GM18951 (cell line): Measurements from ENCODE around the gene DNM1.

Source experiments
- POLR2A ChIP-seq: IDR thresholded peaks from 4 replicates; pipeline ENCODE4 v1.6.1; 2011; ENCODE audit warnings: mild to moderate bottlenecking; ENCODE audit not compliant: insufficient read length, insufficient read depth; ENCODE audit errors: extremely low read depth
- in situ Hi-C: fragments of 300-500 bp; cut with MboI; formaldehyde crosslinking; loops from one replicate; pipeline ENCODE4 v1.12.0; 2022; ENCODE audit warnings: low sequenced_read_pairs, mixed read lengths, inconsistent platforms; ENCODE audit not compliant: unreplicated experiment

Gene DNM1

GRCh38 chr9:128280084-128280622 lies 77.0 kb downstream of the DNM1 start:
- in situ Hi-C loops = no loop called here
- TF ChIP-seq POLR2A = no peak

DNA sequence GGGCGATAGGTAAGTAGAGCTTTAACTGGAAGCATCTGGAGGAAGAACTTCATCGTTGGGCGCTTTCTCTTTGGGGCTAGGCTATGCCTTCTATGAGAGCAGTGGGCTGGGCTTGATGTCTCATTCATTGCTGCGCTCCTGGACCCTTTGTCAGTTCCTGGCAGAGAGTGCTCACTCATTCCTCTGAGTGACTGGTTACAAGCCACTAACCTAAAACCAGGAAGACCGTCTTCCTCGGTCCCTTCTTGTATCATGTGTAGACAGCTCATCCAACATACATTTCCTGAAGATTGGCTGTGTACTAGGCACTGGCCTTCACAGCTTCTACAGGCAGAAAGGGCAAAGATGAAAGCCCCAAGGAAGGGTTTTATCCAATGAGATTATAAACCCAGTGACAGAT lies 79.3 kb downstream of the DNM1 start:
- in situ Hi-C loops = no loop called here
- no peak for TF ChIP-seq POLR2A

DNA sequence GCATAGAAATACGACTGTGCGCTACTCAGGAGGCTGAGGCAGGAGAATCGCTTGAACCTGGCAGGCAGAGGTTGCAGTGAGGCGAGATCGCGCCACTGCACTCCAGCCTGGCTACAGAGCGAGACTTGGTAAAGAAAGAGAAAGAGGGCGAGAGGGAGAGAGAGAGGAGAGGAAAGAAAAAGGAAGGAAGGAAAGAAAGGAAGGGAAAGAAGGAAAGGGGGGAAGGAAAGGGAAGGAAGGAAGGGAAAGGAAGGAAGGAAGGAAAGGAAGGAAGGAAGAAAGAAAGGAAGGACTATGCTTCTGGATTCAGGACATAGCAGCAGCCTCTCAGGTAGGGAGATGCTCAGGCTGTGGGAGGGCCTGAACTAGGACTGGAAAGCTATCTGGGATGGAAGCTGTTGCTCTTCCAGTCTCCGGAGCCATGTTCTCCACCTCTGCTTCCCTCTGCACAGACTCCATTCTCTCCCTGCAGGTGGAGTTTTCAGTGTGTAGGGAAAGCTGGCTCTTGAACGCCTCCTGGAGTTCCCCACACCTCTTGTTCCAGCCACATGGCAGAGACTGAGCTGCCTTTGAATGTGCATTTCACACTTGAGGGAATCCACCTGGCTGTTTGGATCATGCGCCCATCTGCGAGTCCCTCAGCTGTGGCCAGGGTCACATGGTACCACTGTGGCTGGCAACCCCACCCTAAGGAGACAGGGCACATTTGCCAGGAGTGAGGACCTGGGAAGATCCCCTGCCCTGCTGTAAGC lies 82.0 kb downstream of the DNM1 start:
- TF ChIP-seq POLR2A = no peak
- in situ Hi-C loops = no loop called here

GRCh38 chr9:128286440-128286839 lies 83.3 kb downstream of the DNM1 start:
- in situ Hi-C loops = no loop called here
- TF ChIP-seq POLR2A = no peak

DNA sequence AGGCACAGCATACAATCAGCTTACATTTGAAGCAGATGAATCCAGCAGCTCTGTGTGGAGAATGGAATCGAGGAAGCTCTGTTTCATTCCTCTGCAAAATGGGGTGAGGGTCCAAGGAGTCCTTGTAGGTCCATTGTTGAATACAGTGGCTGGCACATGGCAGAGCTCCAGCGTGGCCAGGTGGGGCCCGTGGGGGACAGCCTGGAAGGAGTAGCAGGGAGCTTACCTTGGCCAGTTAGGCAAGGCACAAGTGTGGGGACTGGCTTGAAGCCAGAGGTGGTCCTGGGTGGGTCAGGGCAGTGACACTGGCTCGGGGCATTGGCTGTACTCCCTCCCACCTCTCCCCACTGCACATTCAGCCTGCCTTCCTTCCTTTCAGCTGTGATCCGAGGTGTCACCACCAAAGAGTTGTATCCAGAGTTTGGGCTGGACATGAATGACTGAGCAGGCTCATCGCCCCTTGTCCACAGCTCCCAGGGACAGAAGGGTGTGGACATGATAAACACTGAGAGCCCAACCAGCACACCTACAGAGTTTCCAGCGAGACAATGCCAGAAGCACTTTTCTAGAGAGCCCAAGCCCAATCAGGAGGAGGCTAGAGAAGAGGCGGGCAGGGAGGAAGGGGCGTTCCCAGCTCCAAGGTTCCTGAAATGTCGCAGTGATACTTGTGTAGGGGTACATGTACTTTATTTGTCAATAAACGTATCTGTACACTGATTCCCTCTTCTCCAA lies 85.3 kb downstream of the DNM1 start:
- in situ Hi-C loops = no loop called here
- no peak for TF ChIP-seq POLR2A

DNA sequence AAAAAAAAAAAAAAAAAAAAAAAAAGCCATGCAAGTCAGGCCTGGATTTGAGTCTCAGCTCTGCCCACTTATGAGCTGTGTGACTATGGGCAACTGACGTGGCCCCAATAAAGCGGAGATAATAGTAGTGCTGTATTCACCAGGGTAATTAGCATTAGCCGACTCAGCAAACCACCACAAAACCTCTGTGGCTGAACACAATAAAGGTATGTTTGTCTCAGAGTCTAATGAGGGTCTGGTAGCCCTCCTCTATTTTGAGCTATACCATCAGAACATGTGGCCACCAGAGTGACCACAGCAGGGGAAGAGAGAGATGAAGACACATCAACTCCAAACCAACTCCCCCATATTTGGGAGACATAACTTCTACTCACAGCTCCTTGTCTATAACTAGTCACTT lies 88.8 kb downstream of the DNM1 start:
- in situ Hi-C loops = no loop called here
- TF ChIP-seq POLR2A = no peak

- in situ Hi-C loops = no loop called here
These were observed 89.9 kb downstream of the DNM1 start for GRCh38 chr9:128293091-128293490.

DNA sequence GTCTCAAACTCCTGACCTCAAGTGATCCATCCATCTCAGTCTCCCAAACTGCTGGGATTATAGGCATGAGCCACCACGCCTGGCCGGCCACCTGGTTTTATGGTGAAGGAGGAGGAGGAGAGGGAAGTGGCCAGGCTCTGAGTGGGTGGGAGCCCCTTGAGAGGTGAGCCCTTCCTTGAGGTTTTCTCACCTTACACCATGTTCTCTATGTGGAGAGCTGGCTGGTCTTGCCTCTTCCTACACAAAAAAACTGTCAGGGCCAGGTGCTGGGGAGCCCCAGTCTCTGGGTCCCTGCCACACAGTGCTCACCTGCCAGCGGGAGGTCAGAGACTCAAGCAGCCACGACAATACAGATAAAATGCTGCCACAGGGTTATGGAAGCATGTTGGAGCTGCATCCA lies 91.0 kb downstream of the DNM1 start:
- in situ Hi-C loops = no loop called here
- no peak for TF ChIP-seq POLR2A

More at GRCh38 chr9:128293091-128293490, 89.9 kb downstream of the DNM1 start:
- TF ChIP-seq POLR2A = no peak

GRCh38 chr9:128296340-128297220 lies 93.4 kb downstream of the DNM1 start:
- TF ChIP-seq POLR2A = no peak
- in situ Hi-C loops = no loop called here

DNA sequence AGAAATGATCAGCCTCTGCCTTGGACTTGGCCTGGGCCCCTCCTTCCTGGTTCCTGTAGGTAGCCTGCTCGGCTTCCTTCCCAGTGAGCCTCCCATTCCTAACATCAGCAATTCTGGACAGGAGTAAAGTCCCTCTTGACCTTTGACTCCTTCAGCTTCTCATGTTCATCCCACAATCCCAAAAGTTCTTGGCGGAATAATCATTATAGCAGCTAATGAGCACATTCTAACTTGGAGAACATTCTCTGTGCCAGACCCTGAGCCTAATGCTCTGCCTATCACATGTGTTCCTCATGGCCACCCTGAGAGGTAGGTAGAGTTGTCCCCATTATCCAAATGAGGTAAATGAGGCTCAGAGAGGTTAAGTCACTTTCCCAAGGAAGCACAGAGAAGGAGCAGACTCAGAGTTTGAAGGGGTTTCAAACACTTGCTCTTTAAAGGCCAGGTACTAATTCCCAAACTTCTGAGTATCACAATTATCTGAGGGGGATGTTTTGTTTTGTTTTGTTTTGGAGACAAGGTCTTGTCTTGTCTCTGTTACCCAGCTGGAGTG lies 94.1 kb downstream of the DNM1 start:
- TF ChIP-seq POLR2A = no peak
- in situ Hi-C loops = no loop called here

- in situ Hi-C loops = no loop called here
- TF ChIP-seq POLR2A = no peak
These were observed 95.6 kb downstream of the DNM1 start for GRCh38 chr9:128298535-128299482.
